ENCODE data around the gene ACOX1.

The ACOX1 gene

DNA sequence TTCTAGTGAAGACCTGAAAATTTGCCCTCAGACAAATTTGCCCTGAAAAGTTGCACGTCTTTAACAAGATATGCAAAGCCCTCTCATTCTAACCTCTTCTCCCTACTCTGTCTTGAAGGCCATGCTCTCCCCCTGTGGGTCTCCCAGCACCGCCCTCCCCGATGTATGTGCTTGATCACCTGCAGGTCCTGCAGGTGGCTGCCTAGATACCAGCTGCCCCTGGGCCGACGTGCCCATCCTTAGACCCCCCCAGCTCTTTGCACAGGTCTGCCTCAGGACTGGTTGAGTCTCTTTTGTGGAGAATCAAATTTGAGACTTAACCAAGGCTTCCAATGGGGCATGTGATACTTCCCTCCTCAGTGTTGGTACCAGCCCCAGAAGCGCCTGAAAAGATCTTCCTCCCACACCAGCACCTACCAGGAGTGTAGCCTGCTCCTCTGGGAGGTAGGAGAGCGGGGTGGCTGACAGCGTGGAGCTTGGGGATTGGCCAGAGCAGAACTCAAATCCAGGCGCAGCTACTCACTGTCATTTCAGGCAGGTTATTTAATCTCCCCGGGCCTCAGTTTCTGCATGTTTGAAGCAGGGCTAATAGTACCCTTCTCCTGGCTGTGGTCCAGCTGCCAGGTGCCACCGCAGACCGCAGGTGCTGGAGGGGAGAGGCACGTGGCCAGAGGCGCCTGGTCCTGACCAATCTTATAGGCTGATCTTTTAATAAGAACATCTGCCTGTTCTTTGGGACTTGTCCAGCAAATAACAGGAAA lies 69.7 kb downstream of the ACOX1 start:
- DNase-seq (ENCODE audit: low read depth in 2 of 2) = no peak

- no peak for DNase-seq (ENCODE audit: low read depth in 2 of 2)
Observed at GRCh38 chr17:75908201-75908600, 70.8 kb downstream of the ACOX1 start.

GRCh38 chr17:75906143-75906884 lies 72.7 kb downstream of the ACOX1 start:
- no peak for DNase-seq (ENCODE audit: low read depth in 2 of 2)

GRCh38 chr17:75904749-75905521 lies 74.0 kb downstream of the ACOX1 start, which contains the start of gene MRPL38:
Gene MRPL38 (minus strand): TSS chr17:75904884. CDS start chr17:75904875, 9 bp downstream.
- peak; percentile 79 to 83 for DNase-seq (ENCODE audit: low read depth in 2 of 2)

DNA sequence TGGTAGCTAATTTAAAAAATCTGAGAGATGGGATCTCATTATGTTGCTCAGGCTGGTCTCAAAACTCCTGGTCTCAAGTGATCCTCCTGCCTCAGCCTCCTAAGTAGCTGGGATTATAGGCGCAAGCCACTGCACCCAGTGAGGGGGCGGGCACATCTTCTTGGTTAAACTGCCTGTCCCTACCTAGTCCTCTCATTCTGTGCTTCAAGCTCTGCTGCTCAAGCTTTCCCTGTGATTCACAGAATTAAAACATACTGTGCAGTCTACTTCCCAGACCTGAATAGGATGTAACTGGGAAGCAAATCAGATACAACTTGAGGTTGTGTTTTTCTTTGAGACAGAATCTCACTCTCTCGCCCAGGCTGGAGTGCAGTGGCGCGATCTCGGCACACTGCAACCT lies 76.6 kb downstream of the ACOX1 start:
- no peak for DNase-seq (ENCODE audit: low read depth in 2 of 2)

DNA sequence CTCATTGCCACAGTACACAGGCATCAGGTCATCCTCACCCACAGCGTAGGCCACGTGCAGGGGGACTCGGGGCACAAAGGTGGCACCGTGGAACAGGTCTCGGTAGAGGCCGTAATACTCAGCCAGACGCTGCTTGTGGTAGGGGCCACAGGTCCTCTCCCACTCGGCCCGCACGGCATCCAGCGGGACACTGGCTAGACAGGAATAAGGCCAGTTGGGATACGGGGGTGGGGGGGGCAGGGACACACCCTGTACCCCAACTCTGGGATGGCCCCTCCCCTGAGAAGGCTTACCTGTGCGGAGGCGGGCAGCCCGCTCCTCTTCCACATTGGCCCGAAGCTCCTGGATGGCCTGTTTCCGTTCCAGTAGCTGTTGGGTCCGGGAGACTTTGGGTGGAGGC lies 77.2 kb downstream of the ACOX1 start:
- no peak for DNase-seq (ENCODE audit: low read depth in 2 of 2)

- no peak for DNase-seq (ENCODE audit: low read depth in 2 of 2)
Observed at GRCh38 chr17:75900691-75901533, 78.1 kb downstream of the ACOX1 start.

DNA sequence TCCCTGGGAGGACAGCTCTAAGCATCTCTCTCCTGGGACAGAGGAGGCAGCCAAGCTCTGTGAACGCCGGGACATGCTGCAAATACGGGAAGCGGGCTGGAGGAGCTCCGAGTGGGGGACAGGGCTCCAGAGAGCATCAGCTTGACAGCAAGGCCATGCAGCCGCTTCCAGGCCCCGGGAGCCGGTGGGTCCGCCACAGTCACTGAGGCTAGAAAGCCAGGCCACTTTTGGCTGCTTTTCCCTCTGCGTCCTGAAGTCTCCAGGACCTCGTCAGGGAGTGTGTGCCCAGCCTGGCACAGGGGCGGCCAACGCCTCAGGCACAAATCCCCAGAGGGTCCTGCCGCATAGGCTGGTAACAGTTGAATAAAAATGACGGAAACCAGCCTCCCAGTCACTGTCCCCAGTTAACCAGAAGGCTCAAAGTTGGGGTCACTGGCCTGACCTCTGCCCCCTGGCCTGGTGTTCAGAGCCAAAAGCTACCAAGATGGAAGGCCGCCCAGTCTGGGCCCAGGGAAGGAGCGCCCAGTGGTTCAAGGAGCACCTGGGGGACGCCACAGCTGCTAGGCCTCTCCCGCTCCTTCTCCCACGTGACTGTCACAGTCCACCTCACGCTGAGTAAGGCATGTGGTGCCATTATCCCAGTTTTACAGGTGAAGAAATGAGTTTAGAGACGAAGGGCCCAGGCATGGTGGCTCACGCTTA lies 79.0 kb downstream of the ACOX1 start:
- no peak for DNase-seq (ENCODE audit: low read depth in 2 of 2)

DNA sequence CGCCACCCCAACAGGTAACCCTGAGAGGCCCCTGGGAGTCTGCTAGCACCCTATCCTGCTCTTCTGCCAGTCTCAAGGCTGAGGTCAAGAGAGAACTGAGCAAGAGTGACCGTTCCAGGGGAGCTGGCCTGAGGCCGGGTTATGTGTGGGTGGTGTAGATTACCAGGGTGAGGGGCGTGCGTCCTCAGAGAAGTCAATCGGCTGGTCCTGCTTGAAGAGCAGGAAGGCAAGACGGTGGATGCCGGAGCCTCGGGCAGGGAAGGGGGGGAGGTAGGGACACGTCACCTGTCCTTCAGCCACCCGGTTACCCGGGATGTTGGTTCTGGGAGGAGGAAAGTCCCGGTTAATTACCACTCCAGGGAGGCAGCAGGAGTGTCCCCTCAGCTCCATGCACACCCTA lies 79.6 kb downstream of the ACOX1 start:
- no peak for DNase-seq (ENCODE audit: low read depth in 2 of 2)

DNA sequence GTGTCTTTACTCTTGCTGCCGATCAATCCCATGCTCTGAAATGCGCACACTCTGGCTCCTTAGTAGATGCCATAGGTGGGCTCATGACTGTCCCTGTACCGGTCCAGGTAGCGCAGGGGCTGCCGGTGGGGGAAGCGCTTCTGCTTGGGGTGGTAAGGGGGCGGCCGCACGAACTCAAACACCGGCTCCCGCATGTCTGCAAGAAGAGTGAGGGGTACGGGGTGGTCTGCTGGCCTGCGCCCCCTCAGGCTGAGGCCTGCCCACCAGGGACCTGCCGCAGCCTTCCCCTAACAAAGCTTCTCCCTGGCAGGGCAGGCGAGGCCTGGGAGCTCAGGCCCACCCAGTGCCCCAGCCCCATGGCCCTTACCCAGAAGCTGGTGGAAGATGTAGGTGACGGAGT lies 80.2 kb downstream of the ACOX1 start:
- DNase-seq (ENCODE audit: low read depth in 2 of 2) = no peak

DNA sequence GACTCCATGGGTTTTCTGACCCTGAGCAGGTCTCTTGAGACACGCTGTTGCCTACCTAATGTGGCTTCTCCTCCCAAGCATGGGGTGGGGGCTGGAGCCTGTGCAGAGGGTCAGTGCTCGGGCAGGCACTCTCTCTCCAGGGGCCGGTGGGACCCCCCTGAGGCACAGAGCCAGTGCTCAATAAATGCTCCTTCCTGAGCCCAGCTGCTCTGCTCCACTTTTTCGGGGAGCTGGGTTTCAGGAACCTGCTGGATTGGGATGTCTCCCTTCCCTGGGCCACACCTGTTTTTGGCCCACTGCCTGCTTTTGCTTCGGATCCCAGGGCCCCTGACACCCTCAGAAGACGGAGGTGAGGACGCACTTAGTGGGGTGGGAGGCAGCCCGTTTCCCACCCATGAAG lies 80.9 kb downstream of the ACOX1 start:
- DNase-seq (ENCODE audit: low read depth in 2 of 2) = no peak

DNA sequence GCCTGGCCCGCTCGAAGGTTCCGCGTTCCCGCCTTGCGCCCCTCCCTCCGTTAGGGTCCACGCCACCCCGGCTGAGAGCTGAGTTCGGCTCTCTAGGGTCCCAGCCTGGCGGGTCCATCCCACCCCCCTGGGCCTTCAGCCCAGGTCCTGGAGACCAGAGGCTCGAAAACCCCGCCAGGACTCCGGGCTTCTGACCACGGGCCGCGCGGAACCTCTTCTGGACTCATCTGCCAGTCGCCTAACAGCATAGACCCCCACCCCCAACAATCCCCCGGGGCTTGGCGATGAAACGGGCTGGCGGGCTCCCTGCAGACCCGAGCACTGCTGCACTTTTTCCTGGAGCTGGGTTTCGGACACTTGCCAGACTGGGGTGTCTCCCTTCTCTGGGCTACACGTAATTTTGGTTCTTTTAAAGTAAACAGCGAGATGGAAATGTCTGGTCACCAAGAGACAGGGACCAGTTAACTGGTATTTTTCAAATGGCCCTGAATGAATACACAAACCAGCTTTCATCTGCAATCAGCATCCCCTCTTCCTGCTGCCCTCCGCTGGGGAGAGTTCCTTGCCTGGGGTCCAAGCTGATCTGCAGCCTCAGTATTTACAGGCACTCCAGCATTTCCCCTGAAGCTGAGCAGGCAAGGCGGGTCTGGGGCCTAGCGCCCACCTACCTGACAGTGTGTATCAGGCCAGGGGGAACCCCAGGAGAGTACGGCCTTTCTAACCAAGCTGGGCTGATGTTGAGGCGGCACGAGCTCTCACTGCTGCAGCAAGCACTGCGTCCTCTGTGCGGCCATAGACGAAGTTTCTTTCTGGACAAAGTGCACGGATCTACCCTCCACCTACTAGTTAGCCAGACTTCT lies 81.6 kb downstream of the ACOX1 start:
- DNase-seq (ENCODE audit: low read depth in 2 of 2) = no peak

- DNase-seq (ENCODE audit: low read depth in 2 of 2) = peak in 1 of 2 experiments; percentile 47
Observed at GRCh38 chr17:75896415-75897159, 82.4 kb downstream of the ACOX1 start, which contains the start of gene TRIM65. Gene TRIM65 (minus strand): TSS chr17:75896951. CDS start chr17:75896937, 14 bp downstream.

DNA sequence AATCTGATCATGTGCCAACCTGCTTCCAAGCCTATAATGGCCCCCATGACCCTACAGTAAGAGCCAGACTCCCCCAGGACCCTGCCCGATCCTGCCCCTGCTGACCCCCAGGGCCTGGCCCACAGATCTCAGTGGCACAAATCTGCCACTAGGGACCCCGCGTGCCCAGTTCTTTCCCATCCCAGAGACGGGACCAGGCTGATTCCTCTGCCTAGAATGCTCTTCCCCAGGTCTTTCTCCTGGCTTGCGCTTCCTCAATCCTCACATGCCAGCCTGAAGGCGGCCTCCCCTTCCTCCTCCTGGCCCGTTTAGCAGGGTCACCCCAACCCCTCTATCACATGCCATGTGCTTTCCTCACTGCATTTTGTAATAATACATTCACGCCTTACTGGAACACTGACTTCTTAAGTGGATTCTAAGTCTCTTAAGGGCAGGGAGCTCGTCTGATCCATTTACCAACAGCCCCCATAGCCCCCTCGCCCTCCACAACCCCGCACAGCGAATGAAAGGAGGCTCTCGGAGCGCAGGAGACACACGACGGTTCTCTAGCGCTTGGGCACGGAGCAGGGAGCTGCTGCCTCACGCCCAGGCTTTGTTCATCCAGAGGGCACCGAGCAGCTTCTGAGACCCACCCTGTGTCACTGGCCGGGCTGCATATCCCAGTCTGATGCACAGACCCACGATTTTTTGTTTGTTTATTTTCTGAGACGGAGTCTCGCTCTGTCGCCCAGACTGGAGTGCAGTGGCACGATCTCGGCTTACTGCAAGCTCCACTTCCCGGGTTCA lies 83.4 kb downstream of the ACOX1 start:
- peak in 1 of 2 experiments; percentile 7 for DNase-seq (ENCODE audit: low read depth in 2 of 2)

- DNase-seq (ENCODE audit: low read depth in 2 of 2) = no peak
Observed at GRCh38 chr17:75894049-75894733, 84.8 kb downstream of the ACOX1 start.

DNA sequence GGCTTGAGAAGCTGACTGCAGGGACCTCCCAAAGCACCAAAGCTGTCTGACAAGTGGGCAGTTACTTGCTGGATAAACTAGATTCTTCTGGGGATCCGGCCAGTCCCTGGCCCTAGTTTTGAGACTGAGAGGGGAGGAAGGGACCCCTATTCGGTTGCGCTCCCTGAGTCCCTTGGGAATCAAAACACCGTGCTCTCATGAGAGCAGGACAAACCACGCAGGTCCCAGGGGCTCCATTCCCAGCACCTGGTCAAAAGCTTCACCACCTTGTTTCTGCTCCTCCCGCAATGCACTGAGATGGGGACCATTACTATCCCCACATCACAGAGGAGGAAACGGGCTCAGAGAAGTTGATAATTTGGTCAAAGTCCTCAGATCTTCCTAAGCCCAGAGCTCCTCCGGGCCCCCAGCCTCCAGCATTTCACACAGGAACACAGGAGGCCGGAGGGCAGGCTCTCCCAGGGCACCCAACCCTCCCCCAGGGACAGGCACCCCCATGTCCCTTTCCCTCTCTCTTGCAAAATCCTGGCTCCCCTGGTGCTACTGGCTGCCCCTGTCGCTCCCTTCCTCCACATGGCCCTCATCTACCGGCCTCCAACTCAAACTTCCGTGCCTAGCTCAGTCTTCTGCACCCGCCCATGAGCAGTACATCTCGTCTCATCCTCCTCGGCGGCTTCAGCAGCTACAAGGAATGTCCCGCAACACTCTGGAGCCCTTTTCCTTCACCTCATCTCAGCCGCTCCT lies 85.5 kb downstream of the ACOX1 start:
- DNase-seq (ENCODE audit: low read depth in 2 of 2) = no peak
